HL-60 (cell line): ENCODE data around the gene DHX35.

Experiments
- GABPA ChIP-seq: IDR thresholded peaks from 2 replicates; pipeline ENCODE4 v1.6.1; 2012; ENCODE audit warnings: low read depth
- POLR2AphosphoS5 ChIP-seq: IDR thresholded peaks from 2 replicates; pipeline ENCODE4 v1.6.1; 2012; ENCODE audit warnings: low read depth
- REST ChIP-seq: IDR thresholded peaks from 2 replicates; pipeline ENCODE4 v1.6.1; 2012; ENCODE audit warnings: low read depth; ENCODE audit not compliant: insufficient replicate concordance
- SPI1 ChIP-seq: IDR thresholded peaks from 2 replicates; pipeline ENCODE4 v1.6.1; 2012; ENCODE audit warnings: low read depth, mild to moderate bottlenecking, borderline replicate concordance
- TF ChIP-seq, protein P1 (sequence below): IDR thresholded peaks from one replicate; pipeline ENCODE4 v1.5.1; 2011; ENCODE audit warnings: low read length, control low read depth, inconsistent platforms; ENCODE audit not compliant: insufficient read depth

- TF ChIP-seq, protein P1, sequence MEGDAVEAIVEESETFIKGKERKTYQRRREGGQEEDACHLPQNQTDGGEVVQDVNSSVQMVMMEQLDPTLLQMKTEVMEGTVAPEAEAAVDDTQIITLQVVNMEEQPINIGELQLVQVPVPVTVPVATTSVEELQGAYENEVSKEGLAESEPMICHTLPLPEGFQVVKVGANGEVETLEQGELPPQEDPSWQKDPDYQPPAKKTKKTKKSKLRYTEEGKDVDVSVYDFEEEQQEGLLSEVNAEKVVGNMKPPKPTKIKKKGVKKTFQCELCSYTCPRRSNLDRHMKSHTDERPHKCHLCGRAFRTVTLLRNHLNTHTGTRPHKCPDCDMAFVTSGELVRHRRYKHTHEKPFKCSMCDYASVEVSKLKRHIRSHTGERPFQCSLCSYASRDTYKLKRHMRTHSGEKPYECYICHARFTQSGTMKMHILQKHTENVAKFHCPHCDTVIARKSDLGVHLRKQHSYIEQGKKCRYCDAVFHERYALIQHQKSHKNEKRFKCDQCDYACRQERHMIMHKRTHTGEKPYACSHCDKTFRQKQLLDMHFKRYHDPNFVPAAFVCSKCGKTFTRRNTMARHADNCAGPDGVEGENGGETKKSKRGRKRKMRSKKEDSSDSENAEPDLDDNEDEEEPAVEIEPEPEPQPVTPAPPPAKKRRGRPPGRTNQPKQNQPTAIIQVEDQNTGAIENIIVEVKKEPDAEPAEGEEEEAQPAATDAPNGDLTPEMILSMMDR: no peak
- TF ChIP-seq REST: no peak
- TF ChIP-seq POLR2AphosphoS5: no peak
- no peak for TF ChIP-seq GABPA
- no peak for TF ChIP-seq SPI1
Observed at GRCh38 chr20:38945012-38945411, 17.1 kb upstream of the DHX35 start.
